B cell (primary cell): ENCODE results near the gene ADAMTS17. TPM values are rescaled to one million over a fixed set of nuclear protein-coding genes. Genes with fewer than 3 reads are reported as not detected.

Experiments
- ATAC-seq: fragments of 200-7000 bp; cut with Tn5 transposase; one replicate; pipeline ENCODE4 v1.10.0; 2021; ENCODE audit warnings: low read depth, mild to moderate bottlenecking, moderate number of reproducible peaks, moderate library complexity
- CTCF ChIA-PET: fragments of 350-600 bp; sonication (Branson Sonifier 250); formaldehyde crosslinking; loops from one replicate; lab custom pipeline; 2021; ENCODE audit warnings: antibody characterized with exemption, inconsistent platforms; lab: Charles Lee
- POLR2A ChIA-PET: fragments of 350-600 bp; sonication (Branson Sonifier 250); formaldehyde crosslinking; loops from one replicate; lab custom pipeline; 2021; ENCODE audit warnings: antibody characterized with exemption; lab: Charles Lee
- DNase-seq: peaks from one replicate; pipeline ENCODE4 v3.0.0; 2013
- H2AFZ ChIP-seq: 2 replicates; pipeline ENCODE4 v1.6.1; 2012; ENCODE audit warnings: mild to moderate bottlenecking, low read depth, low read length; ENCODE audit not compliant: insufficient read depth, poor library complexity, severe bottlenecking
- H3K27ac ChIP-seq, 2 donors: 1 replicate in 1 of 2; 2 replicates in 1 of 2; pipeline ENCODE4 v1.5.1; 2012 to 2013; ENCODE audit warnings: low read length in 2 of 2, mild to moderate bottlenecking in 2 of 2, moderate library complexity in 1 of 2
- H3K27me3 ChIP-seq, 4 experiments: fragments of 200-600 bp in 1 of 4; sonication (generic) in 1 of 4; replicated peaks in 1 of 4; 1 replicate in 2 of 4; 2 replicates in 2 of 4; pipeline versions ENCODE4 v1.6.1 to v1.7.0; 2013 to 2016; ENCODE audit warnings: low read length in 3 of 4, mild to moderate bottlenecking in 2 of 4, mixed read lengths in 1 of 4, moderate library complexity in 1 of 4; ENCODE audit not compliant: insufficient read depth in 4 of 4, control insufficient read depth in 3 of 4; ENCODE audit errors: control extremely low read depth in 1 of 4
- H3K36me3 ChIP-seq, 2 experiments: replicated peaks in 1 of 2; 1 replicate in 1 of 2; 2 replicates in 1 of 2; pipeline versions ENCODE4 v1.6.1 to v1.7.1; 2013; ENCODE audit warnings: low read length in 1 of 2; ENCODE audit not compliant: insufficient read depth in 2 of 2, control insufficient read depth in 1 of 2; ENCODE audit errors: control extremely low read depth in 1 of 2, extremely low read depth in 1 of 2
- H3K4me1 ChIP-seq, 2 donors: fragments of 200-600 bp in 1 of 2; sonication (generic) in 1 of 2; 1 replicate in 1 of 2; 2 replicates in 1 of 2; pipeline versions ENCODE4 v1.5.1 to v1.6.1; 2013 to 2017; ENCODE audit warnings: low read length in 2 of 2; ENCODE audit not compliant: control insufficient read depth in 2 of 2, insufficient read depth in 2 of 2
- H3K4me2 ChIP-seq: replicated peaks from 2 replicates; pipeline ENCODE3; 2012; ENCODE audit warnings: mild to moderate bottlenecking, low read depth, low read length; ENCODE audit not compliant: poor library complexity, severe bottlenecking
- H3K4me3 ChIP-seq, 5 experiments: fragments of 200-600 bp in 1 of 5; sonication (generic) in 1 of 5; 1 replicate in 3 of 5; 2 replicates in 2 of 5; pipeline versions ENCODE4 v1.5.1 to v1.7.0; 2011 to 2016; ENCODE audit warnings: low read length in 4 of 5, mild to moderate bottlenecking in 4 of 5, low read depth in 2 of 5, control low read depth in 1 of 5, moderate library complexity in 1 of 5; ENCODE audit not compliant: insufficient read depth in 1 of 5; ENCODE audit errors: control extremely low read depth in 1 of 5, extremely low read depth in 1 of 5
- H3K79me2 ChIP-seq: fragments of 200-600 bp; sonication (generic); one replicate; pipeline ENCODE4 v1.6.0; 2016; ENCODE audit warnings: low read length; ENCODE audit not compliant: control insufficient read depth, insufficient read depth
- H3K9ac ChIP-seq: fragments of 200-600 bp; sonication (generic); 2 replicates; pipeline ENCODE4 v1.6.1; 2017; ENCODE audit warnings: mild to moderate bottlenecking, low read length, moderate library complexity
- H3K9me3 ChIP-seq, 3 donors: one replicate each; pipeline versions ENCODE4 v1.6.1 to v1.7.1; 2013; ENCODE audit warnings: low read length in 2 of 3; ENCODE audit not compliant: control insufficient read depth in 2 of 3, insufficient read depth in 1 of 3; ENCODE audit errors: control extremely low read depth in 1 of 3
- H4K20me1 ChIP-seq: 2 replicates; pipeline ENCODE4 v1.6.0; 2012; ENCODE audit warnings: mild to moderate bottlenecking, low read length; ENCODE audit not compliant: insufficient read depth, control insufficient read depth, poor library complexity, severe bottlenecking
- H3K27ac Mint-ChIP-seq: one replicate; pipeline ENCODE4 v1.8.0; 2021; ENCODE audit warnings: mixed read lengths
- H3K27me3 Mint-ChIP-seq: one replicate; pipeline ENCODE4 v1.8.0; 2021; ENCODE audit warnings: mixed read lengths
- H3K4me1 Mint-ChIP-seq: one replicate; pipeline ENCODE4 v1.8.0; 2021; ENCODE audit warnings: mixed read lengths
- H3K4me3 Mint-ChIP-seq: one replicate; pipeline ENCODE4 v1.8.0; 2021; ENCODE audit warnings: mixed read lengths
- H3K9me3 Mint-ChIP-seq: one replicate; pipeline ENCODE4 v1.8.0; 2022; ENCODE audit warnings: mixed read lengths; ENCODE audit not compliant: insufficient read depth
- EZH2 ChIP-seq: IDR thresholded peaks from 2 replicates; pipeline ENCODE4 v1.6.1; 2012; ENCODE audit warnings: borderline replicate concordance, low read depth, mild to moderate bottlenecking, moderate library complexity, low read length; ENCODE audit not compliant: insufficient read depth, poor library complexity, severe bottlenecking
- WGBS: methylation state at CpG from one replicate; pipeline ENCODE4 v1.1.5; 2013; ENCODE audit warnings: missing lambda C conversion rate; ENCODE audit not compliant: insufficient coverage; 5-methylcytosine and 5-hydroxymethylcytosine counted together
- intact Hi-C: fragments of 100-400 bp; cut with micrococcal nuclease; formaldehyde crosslinking; loops from one replicate; pipeline ENCODE4 v1.10.0; 2022
- polyA plus RNA-seq: library from polyadenylated mRNA; depleted of rRNA; stranded (reverse); fragments of >200 nt; gene quantifications from 2 replicates; pipeline ENCODE4 v1.2.3, GENCODE V29; 2012
- total RNA-seq, 2 donors: library from RNA; stranded (reverse); fragments of 120-200 nt in 1 of 2; gene quantifications; 1 replicate in 1 of 2; 2 replicates in 1 of 2; pipeline versions ENCODE4 v1.2.3 to v1.2.4, GENCODE V29; 2013 to 2022
- TF ChIP-seq, protein P1 (sequence below): fragments of 200-600 bp; IDR thresholded peaks from one replicate; pipeline ENCODE4 v1.8.0; 2022; ENCODE audit warnings: antibody characterized with exemption, mild to moderate bottlenecking

The ADAMTS17 gene
- total and polyA plus RNA-seq, 2 donors (not counting 1 experiment from before 2014, with no cell fraction given), result 0.10 TPM; not detected in 1

DNA sequence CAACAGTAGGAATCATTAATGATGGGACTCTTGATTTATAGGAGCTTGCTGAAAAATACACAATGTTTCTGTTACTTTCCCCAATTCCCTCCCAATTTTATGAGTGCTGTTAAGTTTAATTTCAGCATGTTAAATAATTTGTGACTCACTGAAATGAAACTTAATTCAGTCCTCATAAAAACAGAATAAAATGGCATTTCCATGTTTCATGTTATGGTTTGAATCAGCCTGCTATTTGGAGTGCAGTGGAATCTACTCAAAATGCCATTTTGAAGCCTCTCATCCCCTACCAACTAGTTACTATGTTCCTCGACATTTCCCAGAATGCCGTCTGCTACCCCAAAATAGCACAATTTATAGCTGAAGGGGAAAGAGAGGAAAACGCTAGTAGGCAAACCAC lies 237.5 kb downstream of the ADAMTS17 start:
- H3K27me3 Mint-ChIP-seq, result no peaks in the 10 kb centered on the region
- H3K4me1 ChIP-seq, result no peaks in the 10 kb centered on the region
- no peaks in the 10 kb centered on the region for H3K9me3 Mint-ChIP-seq
- no peaks in the 10 kb centered on the region for H3K79me2 ChIP-seq
- no peak overlapping the region for H2AFZ ChIP-seq
- intact Hi-C loops, result no loop called here
- H3K4me2 ChIP-seq, result no peak overlapping the region
- no peak overlapping the region for H3K9ac ChIP-seq
- TF ChIP-seq EZH2, result no peak
- TF ChIP-seq, protein P1, sequence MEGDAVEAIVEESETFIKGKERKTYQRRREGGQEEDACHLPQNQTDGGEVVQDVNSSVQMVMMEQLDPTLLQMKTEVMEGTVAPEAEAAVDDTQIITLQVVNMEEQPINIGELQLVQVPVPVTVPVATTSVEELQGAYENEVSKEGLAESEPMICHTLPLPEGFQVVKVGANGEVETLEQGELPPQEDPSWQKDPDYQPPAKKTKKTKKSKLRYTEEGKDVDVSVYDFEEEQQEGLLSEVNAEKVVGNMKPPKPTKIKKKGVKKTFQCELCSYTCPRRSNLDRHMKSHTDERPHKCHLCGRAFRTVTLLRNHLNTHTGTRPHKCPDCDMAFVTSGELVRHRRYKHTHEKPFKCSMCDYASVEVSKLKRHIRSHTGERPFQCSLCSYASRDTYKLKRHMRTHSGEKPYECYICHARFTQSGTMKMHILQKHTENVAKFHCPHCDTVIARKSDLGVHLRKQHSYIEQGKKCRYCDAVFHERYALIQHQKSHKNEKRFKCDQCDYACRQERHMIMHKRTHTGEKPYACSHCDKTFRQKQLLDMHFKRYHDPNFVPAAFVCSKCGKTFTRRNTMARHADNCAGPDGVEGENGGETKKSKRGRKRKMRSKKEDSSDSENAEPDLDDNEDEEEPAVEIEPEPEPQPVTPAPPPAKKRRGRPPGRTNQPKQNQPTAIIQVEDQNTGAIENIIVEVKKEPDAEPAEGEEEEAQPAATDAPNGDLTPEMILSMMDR, result no peak
- DNase-seq (no peak), ATAC-seq (no peak)
- no CpG with 5 or more reads among the region's 3 CpGs for WGBS
- no peak overlapping the region for H3K27ac ChIP-seq
- H3K4me3 ChIP-seq, result no peak overlapping the region
- POLR2A ChIA-PET, result no interaction called here
- no peaks in the 10 kb centered on the region for H3K36me3 ChIP-seq
- no peaks in the 10 kb centered on the region for H4K20me1 ChIP-seq
- no peaks in the 10 kb centered on the region for H3K4me1 Mint-ChIP-seq
- H3K27me3 ChIP-seq, result no peaks in the 10 kb centered on the region
- H3K9me3 ChIP-seq, result peaks cover 0 to 10% (median 0%) of the 10 kb centered on the region in 3 donors
- CTCF ChIA-PET, result no interaction called here
- H3K4me3 Mint-ChIP-seq, result no peak overlapping the region
- no peak overlapping the region for H3K27ac Mint-ChIP-seq

DNA sequence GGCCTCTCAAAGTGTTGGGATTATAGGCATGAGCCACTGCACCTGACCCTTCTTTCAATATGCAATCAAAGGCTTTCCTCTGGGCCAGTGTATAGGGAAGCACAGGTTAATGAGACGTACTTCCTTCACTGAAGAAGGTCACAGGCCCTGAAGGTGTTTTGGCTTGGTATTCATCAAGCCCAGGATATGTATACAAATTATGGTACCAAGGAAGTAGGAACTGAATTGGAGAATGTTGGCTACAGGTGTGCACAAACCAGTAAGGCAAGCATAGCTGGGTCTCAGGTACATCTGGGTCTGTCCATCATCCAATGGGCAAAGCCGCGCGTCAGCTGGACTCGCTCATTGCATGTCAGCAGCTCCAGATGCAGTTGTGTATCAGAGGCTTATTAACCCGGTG lies 237.9 kb downstream of the ADAMTS17 start:
- no peaks in the 10 kb centered on the region for H3K4me1 ChIP-seq
- intact Hi-C loops, result no loop called here
- CTCF ChIA-PET, result no interaction called here

More for the DNA sequence above, 237.9 kb downstream of the ADAMTS17 start:
- Histone ChIP-seq H3K4me2 (no peak overlapping the region), H2AFZ (no peak overlapping the region), H3K36me3 (no peaks in the 10 kb centered on the region), H3K27ac (no peak overlapping the region), H3K9me3 (peaks cover 0 to 6% (median 0%) of the 10 kb centered on the region in 3 donors), H3K9ac (no peak overlapping the region), H4K20me1 (no peaks in the 10 kb centered on the region), H3K4me3 (no peak overlapping the region), H3K79me2 (no peaks in the 10 kb centered on the region), H3K27me3 (no peaks in the 10 kb centered on the region)
- no peaks in the 10 kb centered on the region for H3K9me3 Mint-ChIP-seq
- DNase-seq (no peak), ATAC-seq (no peak)
- TF ChIP-seq EZH2, result no peak
- TF ChIP-seq, protein P1, result no peak
- no peaks in the 10 kb centered on the region for H3K27me3 Mint-ChIP-seq
- POLR2A ChIA-PET, result no interaction called here
- WGBS, result 92% methylated on average over 4 of the region's 6 CpGs
- no peak overlapping the region for H3K4me3 Mint-ChIP-seq
- H3K4me1 Mint-ChIP-seq, result no peaks in the 10 kb centered on the region
- no peak overlapping the region for H3K27ac Mint-ChIP-seq
